ENCODE results near the gene HES4.

Gene HES4

GRCh38 chr1:973459-974292, 26.2 kb downstream of the HES4 start:
- no peak for TF ChIP-seq CTCF (IDR thresholded peaks at IDR 0.05; ENCODE audit: low read depth, low read length)
- in situ Hi-C loops (cut with HindIII; ENCODE audit: low sequenced_read_pairs), result no loop called here
- no peak overlapping the region for H3K4me3 ChIP-seq (ENCODE audit: low read depth, low read length)
- DNase-seq (ENCODE audit: low read depth, low spot score), result no peak

- H3K4me3 ChIP-seq (ENCODE audit: low read depth, low read length), result no peak overlapping the region
- in situ Hi-C loops (cut with HindIII; ENCODE audit: low sequenced_read_pairs), result no loop called here
- DNase-seq (ENCODE audit: low read depth, low spot score), result no peak
- no peak for TF ChIP-seq CTCF (IDR thresholded peaks at IDR 0.05; ENCODE audit: low read depth, low read length)
Measured at GRCh38 chr1:972726-973458, 27.0 kb downstream of the HES4 start.

- TF ChIP-seq CTCF (IDR thresholded peaks at IDR 0.05; ENCODE audit: low read depth, low read length), result no peak
- in situ Hi-C loops (cut with HindIII; ENCODE audit: low sequenced_read_pairs), result no loop called here
- no peak for DNase-seq (ENCODE audit: low read depth, low spot score)
- no peak overlapping the region for H3K4me3 ChIP-seq (ENCODE audit: low read depth, low read length)
Measured at GRCh38 chr1:971751-972506, 28.0 kb downstream of the HES4 start.

GRCh38 chr1:970973-971730, 28.7 kb downstream of the HES4 start:
- in situ Hi-C loops (cut with HindIII; ENCODE audit: low sequenced_read_pairs), result no loop called here
- TF ChIP-seq CTCF (IDR thresholded peaks at IDR 0.05; ENCODE audit: low read depth, low read length), result no peak
- DNase-seq (ENCODE audit: low read depth, low spot score), result no peak
- H3K4me3 ChIP-seq (ENCODE audit: low read depth, low read length), result no peak overlapping the region

GRCh38 chr1:970242-970972, 29.5 kb downstream of the HES4 start:
- in situ Hi-C loops (cut with HindIII; ENCODE audit: low sequenced_read_pairs), result no loop called here
- no peak overlapping the region for H3K4me3 ChIP-seq (ENCODE audit: low read depth, low read length)
- TF ChIP-seq CTCF (IDR thresholded peaks at IDR 0.05; ENCODE audit: low read depth, low read length), result no peak
- DNase-seq (ENCODE audit: low read depth, low spot score), result no peak
